HG02973 (cell line): ENCODE measurements around the gene SMIM1.

Experiments used
- ATAC-seq: cut with Tn5 transposase; IDR thresholded peaks from one replicate; pipeline ENCODE4 v1.9.1; 2021; ENCODE audit warnings: moderate library complexity; ENCODE audit not compliant: unreplicated experiment

SMIM1 gene

GRCh38 chr1:3775490-3776230 is 3.1 kb downstream of the SMIM1 start:
- ATAC-seq = no peak

GRCh38 chr1:3776231-3776961 is 3.8 kb downstream of the SMIM1 start:
- no peak for ATAC-seq

GRCh38 chr1:3777078-3777547 is 4.6 kb downstream of the SMIM1 start:
- no peak for ATAC-seq

GRCh38 chr1:3777647-3778589 is 5.4 kb downstream of the SMIM1 start:
- no peak for ATAC-seq

- no peak for ATAC-seq
Observed at GRCh38 chr1:3778590-3779264, 6.2 kb downstream of the SMIM1 start.

- no peak for ATAC-seq
Observed at GRCh38 chr1:3779265-3779911, 6.8 kb downstream of the SMIM1 start.

GRCh38 chr1:3779912-3780416 is 7.4 kb downstream of the SMIM1 start:
- ATAC-seq = no peak

GRCh38 chr1:3780901-3781300 is 8.4 kb downstream of the SMIM1 start:
- no peak for ATAC-seq

GRCh38 chr1:3783651-3784474 is 11.3 kb downstream of the SMIM1 start:
- no peak for ATAC-seq

- ATAC-seq = no peak
Observed at GRCh38 chr1:3785045-3785444, 12.5 kb downstream of the SMIM1 start.

- no peak for ATAC-seq
Observed at GRCh38 chr1:3785456-3786157, 13.1 kb downstream of the SMIM1 start.

GRCh38 chr1:3786468-3787348 is 14.2 kb downstream of the SMIM1 start:
- ATAC-seq = no peak

GRCh38 chr1:3787349-3787715 is 14.8 kb downstream of the SMIM1 start:
- ATAC-seq = no peak

GRCh38 chr1:3787745-3788605 is 15.4 kb downstream of the SMIM1 start:
- no peak for ATAC-seq

- ATAC-seq = no peak
Observed at GRCh38 chr1:3788756-3789420, 16.3 kb downstream of the SMIM1 start.
